ENCODE measurements around the gene XPO5.
"Not testable (repeated sequence)": the region's sequence is repeated elsewhere in the genome, so short reads cannot be mapped to it uniquely, and the experiment has no call there.

Gene XPO5

DNA sequence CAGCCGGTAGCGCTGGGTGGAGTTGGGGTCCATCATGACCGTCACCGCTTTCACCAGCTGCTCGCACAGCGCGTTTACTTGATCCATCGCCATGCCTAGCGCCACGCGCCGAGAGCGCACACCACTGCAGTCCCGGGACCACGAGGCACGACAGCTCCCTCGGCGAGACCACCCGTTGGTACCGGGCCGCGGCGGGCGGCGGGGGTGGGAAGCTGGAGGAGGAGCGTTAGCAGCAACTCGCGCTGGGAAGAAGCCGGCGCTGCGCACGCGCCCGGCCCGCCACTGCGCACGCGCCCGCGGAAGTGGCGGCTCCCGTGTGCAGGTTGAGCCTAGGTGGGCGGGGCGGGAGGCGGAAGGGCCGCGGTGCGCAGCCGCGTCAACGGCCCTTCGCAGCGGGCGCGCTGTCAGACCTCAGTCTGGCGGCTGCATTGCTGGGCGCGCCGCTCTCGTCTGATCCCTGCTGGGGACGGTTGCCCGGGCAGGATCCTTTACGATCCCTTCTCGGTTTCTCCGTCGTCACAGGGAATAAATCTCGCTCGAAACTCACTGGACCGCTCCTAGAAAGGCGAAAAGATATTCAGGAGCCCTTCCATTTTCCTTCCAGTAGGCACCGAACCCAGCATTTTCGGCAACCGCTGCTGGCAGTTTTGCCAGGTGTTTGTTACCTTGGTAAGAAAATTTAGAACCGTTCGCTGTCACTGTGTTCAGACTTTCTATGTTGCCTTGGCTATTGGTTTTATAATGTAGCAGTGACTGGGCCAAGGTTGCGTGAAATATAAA is at the start of gene XPO5, which contains the start of gene POLH:
XPO5 (minus strand) TSS at position 267 of the 780 bp plus-strand sequence; CDS start at position 93, 174 bp downstream.
POLH (plus strand) TSS at position 414 of the 780 bp plus-strand sequence. CDS start 6,135 bp downstream, outside the sequence.
- DNase-seq (ENCODE audit: insufficient read length, low spot score) (peak; percentile 96), FAIRE-seq (peak; percentile 87)

- FAIRE-seq: no peak
- no peak for DNase-seq (ENCODE audit: insufficient read length, low spot score)
These were observed 49.7 kb upstream of the XPO5 start for GRCh38 chr6:43625393-43625992.

GRCh38 chr6:43624786-43625288 is 49.0 kb upstream of the XPO5 start:
- DNase-seq (ENCODE audit: insufficient read length, low spot score): no peak

GRCh38 chr6:43623880-43624785 is 48.3 kb upstream of the XPO5 start:
- DNase-seq (ENCODE audit: insufficient read length, low spot score): no peak
- FAIRE-seq: no peak

More at GRCh38 chr6:43624786-43625288, 49.0 kb upstream of the XPO5 start:
- no peak for FAIRE-seq

- DNase-seq (ENCODE audit: insufficient read length, low spot score) (no peak), FAIRE-seq (no peak)
These were observed 46.7 kb upstream of the XPO5 start for GRCh38 chr6:43622541-43622940.

- FAIRE-seq (no peak), DNase-seq (ENCODE audit: insufficient read length, low spot score) (no peak)
These were observed 46.0 kb upstream of the XPO5 start for GRCh38 chr6:43621836-43622180.

DNA sequence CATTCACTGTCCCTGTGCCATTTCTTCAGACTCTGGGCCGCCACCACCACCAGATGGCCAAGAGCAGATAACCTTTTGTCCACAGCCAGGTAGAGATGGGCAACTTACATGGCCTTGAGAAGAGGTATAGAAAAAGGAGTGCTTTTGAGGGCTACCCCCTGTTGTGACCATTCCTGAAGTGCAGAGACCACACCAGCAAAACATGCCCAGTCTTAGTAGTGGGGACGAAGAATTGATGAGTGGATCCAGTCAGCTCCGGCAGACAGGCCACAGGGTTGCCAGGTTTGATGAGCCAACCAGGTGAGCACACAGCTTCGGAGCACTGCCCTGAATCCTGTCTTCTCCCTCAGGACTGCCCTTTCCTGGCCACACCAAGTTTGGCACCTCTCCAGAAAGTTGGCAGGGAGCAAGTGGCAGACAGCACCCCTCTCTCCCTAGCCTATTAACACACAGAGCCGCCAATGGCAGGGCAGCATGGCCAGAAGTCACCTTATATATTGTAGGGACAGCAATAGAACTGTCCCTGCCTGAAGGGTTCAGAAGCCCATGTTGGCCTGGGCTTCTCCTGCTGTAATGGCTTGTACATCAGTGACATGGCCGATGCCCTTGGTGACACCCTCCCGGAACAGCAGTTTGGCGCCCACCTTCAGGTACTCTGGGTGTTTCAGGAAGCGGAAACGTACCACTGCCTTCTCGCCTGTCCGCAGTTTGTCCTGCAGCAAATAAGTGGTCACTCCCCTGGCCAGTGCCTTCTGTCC is 45.4 kb upstream of the XPO5 start:
- no peak for DNase-seq (ENCODE audit: insufficient read length, low spot score)
- FAIRE-seq: no peak

- DNase-seq (ENCODE audit: insufficient read length, low spot score) (no peak), FAIRE-seq (no peak)
These were observed 41.1 kb upstream of the XPO5 start for GRCh38 chr6:43616725-43617472.

DNA sequence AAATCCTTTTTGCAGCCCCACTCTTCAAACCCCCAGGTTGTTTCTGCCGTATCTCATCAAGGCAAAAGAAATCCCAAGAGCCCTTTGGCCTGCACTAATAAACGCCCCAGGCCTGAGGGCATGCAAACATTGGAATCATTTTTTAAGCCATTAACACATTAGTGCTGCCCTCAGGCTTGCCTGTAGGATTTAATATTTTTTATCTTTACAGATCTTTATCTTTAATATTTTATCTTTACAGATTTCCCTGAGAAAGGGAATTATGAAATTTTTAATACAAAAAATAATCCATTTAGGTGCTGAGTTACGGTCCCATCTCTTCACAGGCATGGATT is 38.5 kb upstream of the XPO5 start:
- DNase-seq (ENCODE audit: insufficient read length, low spot score) (no peak), FAIRE-seq (no peak)

GRCh38 chr6:43613721-43614395 is 38.0 kb upstream of the XPO5 start:
- DNase-seq (ENCODE audit: insufficient read length, low spot score): no peak
- no peak for FAIRE-seq

DNA sequence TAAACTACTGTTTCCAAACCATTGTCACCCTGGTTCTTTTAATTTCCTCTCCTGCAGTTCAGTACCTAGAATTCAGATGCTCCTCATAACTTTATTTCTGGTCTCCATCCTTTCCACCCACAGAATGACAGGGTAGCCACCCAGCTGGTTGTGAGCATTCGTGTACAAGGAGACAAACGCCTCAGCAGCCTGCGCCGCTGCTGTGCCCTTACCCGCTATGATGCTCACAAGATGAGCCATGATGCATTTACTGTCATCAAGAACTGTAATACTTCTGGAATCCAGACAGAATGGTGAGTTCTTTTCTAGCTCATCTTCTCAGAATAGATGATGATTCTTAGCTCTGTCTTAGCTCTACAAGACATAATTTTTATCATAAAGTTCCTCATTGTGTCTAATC is 34.6 kb upstream of the XPO5 start:
- FAIRE-seq: no peak
- no peak for DNase-seq (ENCODE audit: insufficient read length, low spot score)

- FAIRE-seq: no peak
- no peak for DNase-seq (ENCODE audit: insufficient read length, low spot score)
These were observed 33.6 kb upstream of the XPO5 start for GRCh38 chr6:43609402-43609801.

GRCh38 chr6:43608807-43609206 is 33.0 kb upstream of the XPO5 start:
- no peak for DNase-seq (ENCODE audit: insufficient read length, low spot score)
- FAIRE-seq: no peak

GRCh38 chr6:43608310-43608763 is 32.5 kb upstream of the XPO5 start:
- DNase-seq (ENCODE audit: insufficient read length, low spot score): no peak
- peak; percentile 80 for FAIRE-seq

DNA sequence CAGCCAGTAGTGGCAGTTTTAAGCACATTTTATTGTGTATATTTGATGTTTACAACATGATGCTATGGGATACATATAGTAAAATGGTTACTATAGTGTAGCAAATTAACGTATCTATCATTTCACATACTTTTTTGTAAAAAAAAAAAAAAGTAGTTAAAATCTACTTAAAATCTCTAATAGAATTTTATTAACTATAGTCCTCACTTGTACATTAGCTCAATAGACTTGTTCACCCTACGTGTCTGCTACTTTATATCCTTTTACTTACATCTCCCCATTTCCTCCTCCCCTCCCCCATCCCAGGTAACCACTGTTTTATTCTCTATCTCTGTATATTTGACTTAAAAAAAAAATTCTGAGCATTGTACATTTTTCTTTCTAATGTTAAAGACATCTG is 30.2 kb upstream of the XPO5 start:
- DNase-seq (ENCODE audit: insufficient read length, low spot score): no peak
- no peak for FAIRE-seq

- no peak for FAIRE-seq
These were observed 28.3 kb upstream of the XPO5 start for GRCh38 chr6:43604174-43604573.

GRCh38 chr6:43600595-43600994 is 24.8 kb upstream of the XPO5 start:
- no peak for FAIRE-seq
- DNase-seq (ENCODE audit: insufficient read length, low spot score): no peak

More at GRCh38 chr6:43604174-43604573, 28.3 kb upstream of the XPO5 start:
- no peak for DNase-seq (ENCODE audit: insufficient read length, low spot score)

DNA sequence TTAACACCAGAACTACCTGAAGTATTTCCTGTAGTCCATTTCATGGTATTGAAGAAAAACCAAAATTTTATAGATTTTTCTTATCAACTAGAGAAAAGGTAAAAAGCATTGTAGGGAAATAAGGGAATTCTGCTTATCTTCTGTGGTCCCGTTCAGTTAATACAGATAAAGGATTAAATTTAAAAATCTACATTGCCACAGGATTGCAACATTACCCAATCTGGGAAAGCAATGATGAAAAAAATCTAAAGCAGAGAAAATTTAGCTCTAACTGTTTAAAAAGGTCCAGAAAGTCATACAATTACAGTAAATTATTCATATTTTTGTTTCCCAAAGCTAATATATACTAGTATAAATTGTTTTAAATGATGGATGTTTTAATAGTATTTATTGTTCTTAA is 18.1 kb upstream of the XPO5 start:
- DNase-seq (ENCODE audit: insufficient read length, low spot score): no peak
- FAIRE-seq: no peak

DNA sequence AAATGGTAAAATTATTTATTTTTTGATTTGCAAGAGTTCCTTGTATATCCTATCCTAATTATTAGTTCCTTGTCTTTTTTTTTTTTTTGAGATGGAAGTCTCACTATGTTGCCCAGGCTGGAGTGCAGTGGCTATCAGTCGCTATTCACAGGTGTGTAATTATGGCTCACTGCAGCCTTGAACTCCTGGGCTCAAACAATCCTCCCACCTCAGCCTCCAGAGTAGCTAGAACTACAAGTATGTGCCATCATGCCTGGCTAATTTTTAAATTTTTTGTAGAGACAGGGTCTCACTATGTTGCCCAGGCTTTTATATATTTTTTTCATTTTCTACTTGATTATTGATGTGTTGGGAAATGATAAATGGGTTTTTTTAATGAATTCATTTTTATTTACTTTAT is 13.7 kb upstream of the XPO5 start:
- DNase-seq (ENCODE audit: insufficient read length, low spot score); FAIRE-seq: not testable (repeated sequence)

Data from GM19239 (cell line).